Measurements from ENCODE around the gene BRPF3. TPM values are rescaled to one million over a fixed set of nuclear protein-coding genes. Genes with fewer than 3 reads are reported as not detected.

Gene BRPF3
- total RNA-seq, 1 experiment from 2014 or later, result 49.6 TPM

DNA sequence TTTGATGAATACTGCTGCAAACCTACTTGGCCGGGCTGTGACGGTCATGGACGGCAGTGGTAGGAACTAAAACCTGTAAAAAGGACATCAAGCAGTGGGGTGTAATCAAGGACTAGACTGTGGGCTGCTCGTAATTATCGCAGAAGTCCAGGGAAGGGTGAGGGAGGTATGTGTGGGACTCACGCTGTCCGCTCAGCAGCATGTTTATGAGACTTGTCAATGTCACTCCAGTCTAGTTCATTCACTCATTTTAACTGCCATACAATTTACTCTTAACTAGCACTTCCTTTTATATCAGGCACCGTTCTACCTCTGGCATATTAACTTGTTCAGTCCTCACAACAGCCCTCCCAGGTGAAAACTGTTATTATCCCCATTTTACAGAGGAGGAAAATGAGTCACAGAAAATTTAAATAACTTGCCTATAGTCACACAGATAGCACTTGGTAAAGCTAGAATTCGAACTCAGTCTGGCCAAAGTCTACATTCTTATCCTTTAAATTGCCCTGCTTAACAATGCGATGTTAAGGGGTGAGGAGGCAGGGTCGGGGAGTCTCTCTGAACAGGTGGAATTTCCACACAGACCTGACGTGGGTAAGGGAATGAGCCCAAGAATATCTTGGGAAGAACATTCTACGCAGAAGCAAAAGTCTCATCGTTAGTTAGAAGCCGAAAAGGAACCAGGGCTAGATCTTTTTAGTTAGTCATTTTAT is 77.4 kb downstream of the BRPF3 start:
- DNase-seq (ENCODE audit: low read depth, low spot score), result no peak
- in situ Hi-C loops (cut with HindIII; ENCODE audit: low pct_unique_long_range_greater_than_20kb, low sequenced_read_pairs), result no loop called here
- BruUV-seq (replicated peaks), result no TSS peak
- Histone ChIP-seq H3K27ac (ENCODE audit: low read length) (no peak overlapping the region), H3K27me3 (ENCODE audit: control insufficient read depth, insufficient read depth, low read length) (peaks cover 8% of the 10 kb centered on the region), H3K4me3 (ENCODE audit: low read depth in 2 of 2, low read length in 2 of 2) (no peak overlapping the region), H3K9me3 (ENCODE audit: control insufficient read depth, insufficient read depth, low read depth, low read length) (no peaks in the 10 kb centered on the region), H3K36me3 (ENCODE audit: control insufficient read depth, insufficient read depth, low read length) (no peaks in the 10 kb centered on the region), H3K4me1 (ENCODE audit: control insufficient read depth, insufficient read depth, low read length) (peaks cover 10% of the 10 kb centered on the region)
- CTCF ChIA-PET, result no interaction called here
- intact Hi-C loops (cut with micrococcal nuclease; ENCODE audit: unreplicated experiment), result no loop called here
- POLR2A ChIA-PET, result no interaction called here
- TF ChIP-seq SIN3A (IDR thresholded peaks at IDR 0.05; ENCODE audit: borderline replicate concordance, insufficient read depth, low read depth, low read length) (no peak), POLR2AphosphoS5 (IDR thresholded peaks at IDR 0.05; ENCODE audit: low read depth, low read length) (no peak), TCF7L2 (IDR thresholded peaks at IDR 0.05; ENCODE audit: low read depth, low read length) (no peak)
- TF ChIP-seq, protein P1, sequence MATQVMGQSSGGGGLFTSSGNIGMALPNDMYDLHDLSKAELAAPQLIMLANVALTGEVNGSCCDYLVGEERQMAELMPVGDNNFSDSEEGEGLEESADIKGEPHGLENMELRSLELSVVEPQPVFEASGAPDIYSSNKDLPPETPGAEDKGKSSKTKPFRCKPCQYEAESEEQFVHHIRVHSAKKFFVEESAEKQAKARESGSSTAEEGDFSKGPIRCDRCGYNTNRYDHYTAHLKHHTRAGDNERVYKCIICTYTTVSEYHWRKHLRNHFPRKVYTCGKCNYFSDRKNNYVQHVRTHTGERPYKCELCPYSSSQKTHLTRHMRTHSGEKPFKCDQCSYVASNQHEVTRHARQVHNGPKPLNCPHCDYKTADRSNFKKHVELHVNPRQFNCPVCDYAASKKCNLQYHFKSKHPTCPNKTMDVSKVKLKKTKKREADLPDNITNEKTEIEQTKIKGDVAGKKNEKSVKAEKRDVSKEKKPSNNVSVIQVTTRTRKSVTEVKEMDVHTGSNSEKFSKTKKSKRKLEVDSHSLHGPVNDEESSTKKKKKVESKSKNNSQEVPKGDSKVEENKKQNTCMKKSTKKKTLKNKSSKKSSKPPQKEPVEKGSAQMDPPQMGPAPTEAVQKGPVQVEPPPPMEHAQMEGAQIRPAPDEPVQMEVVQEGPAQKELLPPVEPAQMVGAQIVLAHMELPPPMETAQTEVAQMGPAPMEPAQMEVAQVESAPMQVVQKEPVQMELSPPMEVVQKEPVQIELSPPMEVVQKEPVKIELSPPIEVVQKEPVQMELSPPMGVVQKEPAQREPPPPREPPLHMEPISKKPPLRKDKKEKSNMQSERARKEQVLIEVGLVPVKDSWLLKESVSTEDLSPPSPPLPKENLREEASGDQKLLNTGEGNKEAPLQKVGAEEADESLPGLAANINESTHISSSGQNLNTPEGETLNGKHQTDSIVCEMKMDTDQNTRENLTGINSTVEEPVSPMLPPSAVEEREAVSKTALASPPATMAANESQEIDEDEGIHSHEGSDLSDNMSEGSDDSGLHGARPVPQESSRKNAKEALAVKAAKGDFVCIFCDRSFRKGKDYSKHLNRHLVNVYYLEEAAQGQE (IDR thresholded peaks at IDR 0.05; ENCODE audit: insufficient read depth in 1 of 2, low read depth in 2 of 2, low read length in 1 of 2), result no peak
- TF ChIP-seq, protein P2, sequence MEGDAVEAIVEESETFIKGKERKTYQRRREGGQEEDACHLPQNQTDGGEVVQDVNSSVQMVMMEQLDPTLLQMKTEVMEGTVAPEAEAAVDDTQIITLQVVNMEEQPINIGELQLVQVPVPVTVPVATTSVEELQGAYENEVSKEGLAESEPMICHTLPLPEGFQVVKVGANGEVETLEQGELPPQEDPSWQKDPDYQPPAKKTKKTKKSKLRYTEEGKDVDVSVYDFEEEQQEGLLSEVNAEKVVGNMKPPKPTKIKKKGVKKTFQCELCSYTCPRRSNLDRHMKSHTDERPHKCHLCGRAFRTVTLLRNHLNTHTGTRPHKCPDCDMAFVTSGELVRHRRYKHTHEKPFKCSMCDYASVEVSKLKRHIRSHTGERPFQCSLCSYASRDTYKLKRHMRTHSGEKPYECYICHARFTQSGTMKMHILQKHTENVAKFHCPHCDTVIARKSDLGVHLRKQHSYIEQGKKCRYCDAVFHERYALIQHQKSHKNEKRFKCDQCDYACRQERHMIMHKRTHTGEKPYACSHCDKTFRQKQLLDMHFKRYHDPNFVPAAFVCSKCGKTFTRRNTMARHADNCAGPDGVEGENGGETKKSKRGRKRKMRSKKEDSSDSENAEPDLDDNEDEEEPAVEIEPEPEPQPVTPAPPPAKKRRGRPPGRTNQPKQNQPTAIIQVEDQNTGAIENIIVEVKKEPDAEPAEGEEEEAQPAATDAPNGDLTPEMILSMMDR (IDR thresholded peaks at IDR 0.05), result no peak
- ATAC-seq, result no peak

DNA sequence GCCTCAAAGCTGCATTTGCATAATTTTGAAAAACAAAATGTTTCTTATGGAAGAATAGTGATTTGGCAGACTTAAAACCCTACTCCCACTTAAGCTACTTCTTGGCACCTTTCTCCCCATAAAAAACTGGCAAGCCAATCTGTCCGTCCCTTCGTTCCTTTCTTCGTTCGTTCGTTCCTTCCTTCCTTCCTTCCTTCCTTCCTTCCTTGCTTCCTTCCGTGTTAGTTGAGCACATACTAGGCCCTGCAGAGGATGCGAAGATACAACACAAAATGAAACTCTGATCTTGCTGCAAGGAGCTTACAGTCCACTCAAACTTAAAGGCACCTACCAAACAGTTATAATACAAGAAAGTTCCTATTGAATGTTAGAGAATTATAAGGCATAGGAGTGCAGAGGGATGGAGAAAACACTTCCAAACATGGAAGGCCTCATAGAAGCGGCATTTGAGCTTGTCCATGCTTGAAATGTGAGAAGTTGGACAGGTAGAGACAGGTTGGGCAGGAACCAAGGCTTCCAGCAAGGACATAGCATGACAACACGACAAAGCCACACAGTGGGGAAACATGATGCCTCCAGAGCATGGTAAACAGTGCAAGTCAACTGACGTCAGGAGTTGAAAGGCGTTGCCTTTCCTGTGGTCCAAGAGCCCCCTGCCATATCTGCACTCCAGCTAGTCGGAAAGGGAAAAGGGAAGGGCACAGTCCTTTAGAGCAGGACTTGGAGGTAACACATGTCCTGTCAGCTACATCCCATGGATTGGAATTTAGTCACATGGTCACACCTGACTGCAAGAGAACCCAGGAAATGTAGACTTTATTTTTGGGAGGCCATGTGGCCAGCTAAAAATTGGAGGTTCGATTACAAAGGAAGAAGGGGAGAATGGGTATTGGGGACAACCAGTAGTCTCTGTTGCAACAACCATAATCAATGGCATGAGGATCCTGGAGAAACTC is 80.3 kb downstream of the BRPF3 start:
- no peak for DNase-seq (ENCODE audit: low read depth, low spot score)
- CTCF ChIA-PET, result no interaction called here
- POLR2A ChIA-PET, result interaction anchor here (0.6 kb wide), 1 partner anchor 161 kb away, joined by 11 read pairs; no protein-coding TSS in a partner anchor
- peaks cover 20% of the 10 kb centered on the region for H3K27me3 ChIP-seq (ENCODE audit: control insufficient read depth, insufficient read depth, low read length)
- in situ Hi-C loops (cut with HindIII; ENCODE audit: low pct_unique_long_range_greater_than_20kb, low sequenced_read_pairs) (no loop called here), intact Hi-C loops (cut with micrococcal nuclease; ENCODE audit: unreplicated experiment) (no loop called here)
- H3K9me3 ChIP-seq (ENCODE audit: control insufficient read depth, insufficient read depth, low read depth, low read length), result no peaks in the 10 kb centered on the region
- no peak overlapping the region for H3K27ac ChIP-seq (ENCODE audit: low read length)
- no TSS peak for BruUV-seq (replicated peaks)
- TF ChIP-seq, protein P2 (IDR thresholded peaks at IDR 0.05), result no peak
- TF ChIP-seq, protein P1 (IDR thresholded peaks at IDR 0.05; ENCODE audit: insufficient read depth in 1 of 2, low read depth in 2 of 2, low read length in 1 of 2), result no peak
- TF ChIP-seq SIN3A (IDR thresholded peaks at IDR 0.05; ENCODE audit: borderline replicate concordance, insufficient read depth, low read depth, low read length) (no peak), POLR2AphosphoS5 (IDR thresholded peaks at IDR 0.05; ENCODE audit: low read depth, low read length) (no peak), TCF7L2 (IDR thresholded peaks at IDR 0.05; ENCODE audit: low read depth, low read length) (no peak)
- H3K4me1 ChIP-seq (ENCODE audit: control insufficient read depth, insufficient read depth, low read length), result no peaks in the 10 kb centered on the region
- H3K36me3 ChIP-seq (ENCODE audit: control insufficient read depth, insufficient read depth, low read length), result no peaks in the 10 kb centered on the region
- no peak for ATAC-seq
- H3K4me3 ChIP-seq (ENCODE audit: low read depth in 2 of 2, low read length in 2 of 2), result no peak overlapping the region

Measured in Panc1 (cell line).